Large intestine (tissue), 12 donors: ENCODE data around the gene ORM2. TPM values are rescaled to one million over a fixed set of nuclear protein-coding genes. Genes with fewer than 3 reads are reported as not detected.
"Not testable (repeated sequence)": the region's sequence is repeated elsewhere in the genome, so short reads cannot be mapped to it uniquely, and the experiment has no call there.

Experiments used
- DNase-seq, 2 donors: peaks; one replicate each; pipeline versions ENCODE4 v3.0.0 to v3.0.0-alpha.2; 2013
- H3K27ac ChIP-seq: one replicate; pipeline ENCODE4 v1.5.1; 2013; ENCODE audit warnings: low read length
- H3K27me3 ChIP-seq: 2 replicates; pipeline ENCODE4 v1.6.1; 2013; ENCODE audit warnings: low read length; ENCODE audit not compliant: control insufficient read depth, insufficient read depth
- H3K36me3 ChIP-seq: 2 replicates; pipeline ENCODE4 v1.6.1; 2013; ENCODE audit warnings: low read length; ENCODE audit not compliant: control insufficient read depth, insufficient read depth
- H3K4me1 ChIP-seq: one replicate; pipeline ENCODE4 v1.6.1; 2013; ENCODE audit warnings: low read length; ENCODE audit not compliant: control insufficient read depth, insufficient read depth
- H3K4me3 ChIP-seq: one replicate; pipeline ENCODE4 v1.5.1; 2013; ENCODE audit warnings: low read length
- H3K9me3 ChIP-seq: one replicate; pipeline ENCODE4 v1.6.1; 2013; ENCODE audit warnings: mild to moderate bottlenecking, low read depth, low read length, moderate library complexity; ENCODE audit not compliant: control insufficient read depth
- WGBS: methylation state at CpG from one replicate; pipeline ENCODE4 v1.1.5; 2013; ENCODE audit warnings: low lambda C conversion rate; ENCODE audit not compliant: insufficient coverage; 5-methylcytosine and 5-hydroxymethylcytosine counted together
- long read RNA-seq, 11 donors: transcript quantifications; one replicate each; lab custom pipeline, GENCODE V29; 2026
- polyA plus RNA-seq: library from polyadenylated mRNA; unstranded; fragments of 120-200 nt; gene quantifications from one replicate; pipeline ENCODE4 v1.2.1, GENCODE V29; 2013

ORM2 gene
- polyA plus RNA-seq = not detected
- long read RNA-seq, donor 1 = 0 reads
- long read RNA-seq, donor 2 = 0 reads
- long read RNA-seq, donor 3 = 0 reads
- long read RNA-seq, donor 4 = 0 reads
- long read RNA-seq, donor 5 = 0 reads
- long read RNA-seq, donor 6 = 0 reads
- long read RNA-seq, donor 7, partial matches to known transcripts = 0 of 2 reads
- long read RNA-seq, donor 7, other reads (novel, unspliced or antisense) = 0 of 2 reads
- long read RNA-seq, donor 8 = 0 reads
- long read RNA-seq, donor 9 = 0 reads
- long read RNA-seq, donor 10 = 0 reads
- long read RNA-seq, donor 11 = 0 reads

DNA sequence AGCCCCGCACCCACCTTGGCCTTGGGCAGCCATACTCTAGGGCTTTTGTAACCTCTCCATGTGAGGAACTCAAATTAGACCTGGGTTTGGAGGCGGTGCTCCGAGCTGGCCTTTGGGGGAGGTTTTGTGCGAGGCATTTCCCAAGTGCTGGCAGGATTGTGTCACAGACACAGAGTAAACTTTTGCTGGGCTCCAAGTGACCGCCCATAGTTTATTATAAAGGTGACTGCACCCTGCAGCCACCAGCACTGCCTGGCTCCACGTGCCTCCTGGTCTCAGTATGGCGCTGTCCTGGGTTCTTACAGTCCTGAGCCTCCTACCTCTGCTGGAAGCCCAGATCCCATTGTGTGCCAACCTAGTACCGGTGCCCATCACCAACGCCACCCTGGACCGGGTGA lies at the start of gene ORM2:
ORM2 (plus strand) TSS at position 245 of the 398 bp plus-strand sequence; CDS start at position 281, 36 bp downstream.
- WGBS = no CpG with 5 or more reads among the region's 10 CpGs
- not testable (repeated sequence) for DNase-seq, H3K9me3 ChIP-seq, H3K36me3 ChIP-seq, H3K27me3 ChIP-seq, H3K4me3 ChIP-seq, H3K27ac ChIP-seq, H3K4me1 ChIP-seq

DNA sequence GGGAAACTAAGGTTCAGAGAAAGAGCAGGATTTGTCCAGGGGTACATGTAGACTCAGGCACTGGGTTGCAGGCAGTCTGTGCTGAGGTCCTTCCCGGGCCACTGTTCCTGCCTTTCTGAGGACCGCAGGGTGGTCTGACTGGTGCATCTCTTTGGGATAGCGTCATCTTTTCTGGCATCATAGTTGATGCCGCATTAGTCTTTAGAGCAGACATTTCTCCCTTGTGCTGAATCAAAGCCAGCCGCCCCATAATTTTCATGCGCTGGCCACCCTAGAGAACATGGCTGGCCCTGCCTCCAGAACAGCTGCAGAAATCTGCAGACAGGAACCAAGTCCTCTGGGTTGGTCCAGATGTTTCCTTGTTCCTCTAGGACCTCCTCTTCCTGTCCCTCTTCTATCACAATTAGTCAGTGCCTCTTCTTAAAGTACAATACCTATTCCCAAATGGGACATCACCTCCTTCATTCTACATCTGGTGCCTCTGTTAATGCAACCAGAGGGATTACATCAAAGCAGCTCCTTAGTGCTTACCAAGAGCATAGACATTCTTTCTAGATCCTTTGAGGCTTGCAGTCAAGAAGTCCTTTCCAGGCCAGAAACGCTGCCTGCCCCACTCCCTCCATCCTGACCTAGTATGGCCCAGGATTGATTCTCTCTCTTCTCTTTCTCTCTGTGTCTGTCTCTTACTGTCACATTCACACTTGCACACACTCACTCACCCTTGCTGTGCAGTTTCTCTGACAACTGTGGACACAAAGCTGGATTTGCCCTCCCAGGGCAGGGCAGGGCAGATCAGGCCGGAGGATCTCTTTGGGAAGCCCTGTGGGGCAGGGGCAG lies 48.8 kb upstream of the ORM2 start:
- no peak overlapping the region for H3K27ac ChIP-seq
- no peaks in the 10 kb centered on the region for H3K4me1 ChIP-seq
- DNase-seq = no peak
- WGBS = no CpG with 5 or more reads among the region's 8 CpGs
- peaks cover 71% of the 10 kb centered on the region for H3K36me3 ChIP-seq
- no peaks in the 10 kb centered on the region for H3K27me3 ChIP-seq
- H3K9me3 ChIP-seq = no peaks in the 10 kb centered on the region
- H3K4me3 ChIP-seq = no peak overlapping the region

DNA sequence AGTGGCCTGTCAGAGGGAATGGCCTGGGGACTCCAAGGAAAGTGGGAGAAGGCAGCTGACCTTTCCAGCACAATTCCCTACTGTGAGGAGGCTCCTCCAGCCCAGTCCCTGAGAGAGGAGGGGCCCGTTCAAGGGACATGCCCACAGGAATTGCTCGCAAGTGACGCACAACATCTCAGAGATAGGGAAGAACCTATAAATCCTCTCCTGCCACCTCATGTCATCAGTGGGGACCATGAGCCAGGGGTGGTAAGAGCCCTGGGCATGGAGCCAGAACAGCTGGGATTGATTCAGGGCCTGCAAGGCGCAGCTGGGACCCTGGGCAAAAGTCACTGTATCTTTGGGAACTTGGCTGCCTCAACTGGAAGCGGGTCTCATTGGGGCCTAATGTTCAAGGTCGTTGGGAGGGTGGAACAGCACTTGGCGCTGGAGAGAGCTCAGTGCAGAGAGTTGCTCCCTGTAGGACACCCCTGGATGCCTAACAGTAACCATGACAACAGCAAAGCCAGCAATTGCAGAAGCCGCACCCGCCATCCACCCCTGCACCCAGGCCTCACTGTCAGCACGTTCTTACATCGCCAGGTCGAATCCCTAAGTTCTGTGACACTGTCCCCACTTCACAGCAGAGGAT lies 48.1 kb upstream of the ORM2 start:
- Histone ChIP-seq H3K9me3 (no peaks in the 10 kb centered on the region), H3K36me3 (peaks cover 70% of the 10 kb centered on the region), H3K4me3 (no peak overlapping the region), H3K27me3 (no peaks in the 10 kb centered on the region), H3K27ac (no peak overlapping the region), H3K4me1 (no peaks in the 10 kb centered on the region)
- DNase-seq = peak in 1 of 2 donors; percentile 20
- WGBS = no CpG with 5 or more reads among the region's 12 CpGs

- no peaks in the 10 kb centered on the region for H3K27me3 ChIP-seq
- H3K9me3 ChIP-seq = no peaks in the 10 kb centered on the region
- H3K4me1 ChIP-seq = no peaks in the 10 kb centered on the region
- no peak for DNase-seq
- H3K27ac ChIP-seq = no peak overlapping the region
- no peak overlapping the region for H3K4me3 ChIP-seq
- no CpG with 5 or more reads among the region's 10 CpGs for WGBS
- peaks cover 70% of the 10 kb centered on the region for H3K36me3 ChIP-seq
Observed at GRCh38 chr9:114282104-114282485, 47.6 kb upstream of the ORM2 start.

DNA sequence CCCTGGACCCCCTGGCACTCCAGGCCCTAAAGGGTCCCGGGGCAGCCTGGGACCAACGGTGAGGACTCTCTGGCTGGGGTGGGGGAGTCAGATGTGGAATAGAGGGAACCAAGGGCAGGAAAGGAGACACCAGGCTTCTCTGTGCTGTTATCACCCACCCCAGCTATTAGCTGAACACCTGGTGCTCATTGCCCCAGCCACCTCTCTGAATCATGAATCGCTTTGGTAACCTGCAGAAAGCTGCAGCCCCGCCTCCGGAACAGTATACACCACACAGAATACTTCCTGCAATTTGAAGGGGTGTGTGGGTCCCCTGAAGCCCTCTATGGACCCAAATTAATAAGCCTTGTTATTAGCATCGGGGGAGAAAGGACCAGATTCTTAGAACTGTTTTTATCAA lies 47.2 kb upstream of the ORM2 start:
- H3K27ac ChIP-seq = no peak overlapping the region
- H3K27me3 ChIP-seq = no peaks in the 10 kb centered on the region
- no peaks in the 10 kb centered on the region for H3K4me1 ChIP-seq
- no peak for DNase-seq
- peaks cover 69% of the 10 kb centered on the region for H3K36me3 ChIP-seq
- no peak overlapping the region for H3K4me3 ChIP-seq
- H3K9me3 ChIP-seq = no peaks in the 10 kb centered on the region
- no CpG with 5 or more reads among the region's 6 CpGs for WGBS

- Histone ChIP-seq H3K36me3 (peaks cover 72% of the 10 kb centered on the region), H3K27me3 (no peaks in the 10 kb centered on the region), H3K27ac (no peak overlapping the region), H3K4me1 (no peaks in the 10 kb centered on the region), H3K4me3 (no peak overlapping the region), H3K9me3 (no peaks in the 10 kb centered on the region)
- DNase-seq = no peak
- WGBS = no CpG with 5 or more reads among the region's 5 CpGs
Observed at GRCh38 chr9:114282926-114283325, 46.7 kb upstream of the ORM2 start.

DNA sequence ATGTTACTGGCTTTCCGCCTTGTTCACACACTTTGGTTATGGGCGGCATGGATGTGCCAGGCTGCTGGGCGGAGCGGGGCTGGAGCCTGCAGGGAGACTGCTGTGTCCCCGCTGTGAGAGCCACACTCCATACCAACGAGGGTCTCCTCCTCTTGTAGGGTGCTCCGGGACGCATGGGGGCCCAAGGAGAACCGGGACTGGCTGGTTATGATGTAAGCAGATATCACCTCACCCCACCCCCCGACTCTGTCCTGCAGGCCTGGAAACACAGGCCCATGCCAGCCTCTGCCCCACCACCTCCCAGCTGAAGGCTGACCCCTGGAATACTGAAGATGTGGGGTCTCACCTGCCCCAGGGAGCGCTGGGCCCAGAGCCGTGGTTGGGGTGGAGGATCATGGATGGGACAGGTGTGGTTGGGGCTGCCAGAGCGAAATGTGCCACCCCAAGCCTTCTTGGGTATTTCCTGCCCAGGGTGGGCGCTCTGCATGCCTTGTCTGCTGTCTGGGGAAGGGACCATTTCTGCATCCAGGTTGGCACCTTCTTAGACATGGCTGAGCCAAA lies 46.0 kb upstream of the ORM2 start:
- DNase-seq = no peak
- Histone ChIP-seq H3K27ac (no peak overlapping the region), H3K27me3 (no peaks in the 10 kb centered on the region), H3K36me3 (peaks cover 79% of the 10 kb centered on the region), H3K9me3 (no peaks in the 10 kb centered on the region), H3K4me1 (no peaks in the 10 kb centered on the region), H3K4me3 (no peak overlapping the region)
- no CpG with 5 or more reads among the region's 14 CpGs for WGBS

DNA sequence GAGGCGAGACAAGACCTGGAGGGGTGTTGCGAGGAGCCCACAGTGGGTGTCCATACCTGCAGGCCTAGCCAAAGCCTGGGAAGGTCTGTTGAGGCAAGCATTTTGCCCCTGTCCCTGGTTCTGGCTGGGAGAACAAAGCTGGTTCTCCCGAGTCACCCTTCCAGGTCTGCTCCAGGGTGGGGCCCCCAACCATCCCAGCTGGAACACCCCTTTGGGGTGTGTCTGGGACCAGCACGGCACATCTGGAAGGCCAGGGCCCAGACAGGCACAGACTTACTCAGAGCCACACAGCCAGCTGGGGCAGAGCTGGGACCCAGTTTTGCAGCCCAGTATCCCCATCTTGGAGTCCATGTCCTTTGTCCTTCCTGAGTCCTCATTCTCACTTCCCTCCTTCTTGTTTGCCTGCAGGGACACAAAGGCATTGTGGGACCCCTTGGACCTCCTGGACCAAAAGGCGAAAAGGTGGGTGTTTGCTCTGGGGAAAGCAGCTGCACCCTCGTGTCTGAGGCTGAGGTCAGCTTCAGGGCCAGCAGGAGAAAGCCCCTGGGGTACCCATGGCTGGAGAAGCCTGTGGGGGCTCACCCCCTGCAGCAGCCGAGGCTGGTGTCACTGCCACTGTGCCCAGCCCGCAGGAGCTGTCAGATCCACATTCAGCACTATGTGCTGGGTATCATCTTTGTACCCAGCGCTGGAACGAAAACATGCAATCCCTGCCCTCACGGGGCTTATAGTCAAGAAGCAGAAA lies 45.2 kb upstream of the ORM2 start:
- no CpG with 5 or more reads among the region's 11 CpGs for WGBS
- DNase-seq = no peak

GRCh38 chr9:114285166-114285867 lies 44.4 kb upstream of the ORM2 start:
- Histone ChIP-seq H3K27ac (no peak overlapping the region), H3K4me3 (no peak overlapping the region), H3K27me3 (no peaks in the 10 kb centered on the region), H3K4me1 (no peaks in the 10 kb centered on the region), H3K9me3 (no peaks in the 10 kb centered on the region), H3K36me3 (peaks cover 78% of the 10 kb centered on the region)
- no peak for DNase-seq
- WGBS = no CpG with 5 or more reads among the region's 20 CpGs

More for the DNA sequence above, 45.2 kb upstream of the ORM2 start:
- Histone ChIP-seq H3K27ac (no peak overlapping the region), H3K4me1 (no peaks in the 10 kb centered on the region), H3K9me3 (no peaks in the 10 kb centered on the region), H3K4me3 (no peak overlapping the region), H3K27me3 (no peaks in the 10 kb centered on the region), H3K36me3 (peaks cover 78% of the 10 kb centered on the region)
